Activated CD8-positive, alpha-beta memory T cell treated with anti-CD3 and anti-CD28 coated beads, Interleukin-2, amount 50 U/mL, for 1 hour (primary cell): ENCODE results near the gene CBX8.
"Not testable (repeated sequence)": the region's sequence is repeated elsewhere in the genome, so short reads cannot be mapped to it uniquely, and the experiment has no call there.

Source experiments
- DNase-seq: peaks from one replicate; pipeline ENCODE4 v3.0.0-alpha.2; 2020; ENCODE audit errors: extremely low read depth

The CBX8 gene

DNA sequence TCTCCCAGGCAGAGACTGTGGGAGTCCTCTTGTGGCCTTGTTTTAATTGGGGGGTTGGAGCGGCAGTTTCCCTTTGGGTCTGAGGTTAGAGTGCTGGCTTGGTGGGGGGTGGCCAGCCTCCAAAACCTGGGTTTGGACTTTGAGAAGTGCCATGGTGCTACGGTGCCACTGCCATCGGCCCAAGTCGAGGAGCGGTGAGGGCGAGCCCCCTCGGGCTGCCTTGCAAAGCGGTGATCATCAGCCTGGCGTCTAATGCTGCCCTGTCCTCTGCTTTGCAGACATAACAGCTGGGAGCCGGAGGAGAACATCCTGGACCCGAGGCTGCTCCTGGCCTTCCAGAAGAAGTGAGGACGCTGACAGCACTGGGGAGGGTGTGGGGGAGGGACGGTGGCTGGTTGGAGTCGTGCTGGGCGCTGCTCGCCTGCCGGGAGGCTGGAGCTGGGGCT, 17.8 kb downstream of the CBX8 start:
- DNase-seq, result no peak

DNA sequence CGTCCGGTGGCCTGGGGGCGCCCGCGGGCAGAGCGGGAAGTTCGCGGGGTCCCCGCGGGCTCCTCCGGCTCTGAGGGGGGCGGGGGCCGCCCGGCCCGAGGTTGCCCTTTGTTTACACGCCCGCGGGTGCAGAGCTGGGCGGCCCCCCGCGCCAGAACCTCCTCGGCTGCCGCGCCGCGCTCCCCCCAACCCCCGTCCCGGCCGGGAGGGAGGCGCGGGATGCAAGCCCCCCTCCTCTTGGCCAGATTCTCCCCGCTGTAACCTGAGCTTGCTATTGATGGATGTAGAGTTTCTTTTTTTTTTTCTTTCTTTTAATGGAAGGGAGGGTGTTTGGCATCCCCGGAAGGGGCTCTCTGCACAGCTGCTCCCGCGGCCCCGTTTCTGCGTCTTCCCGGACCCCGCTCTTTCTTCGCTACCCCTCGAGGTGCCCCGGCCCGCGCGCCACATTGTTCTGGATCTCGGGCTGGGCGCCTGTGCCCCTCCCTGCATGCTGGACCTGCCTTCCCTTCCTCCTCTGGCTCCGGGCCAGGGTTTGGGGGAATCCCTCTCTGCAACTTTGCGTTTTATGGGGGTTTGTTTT, 18.3 kb downstream of the CBX8 start:
- no peak for DNase-seq

GRCh38 chr17:79777894-79778503, 18.9 kb downstream of the CBX8 start, which contains the start of gene CBX2:
CBX2 (plus strand) TSS chr17:79778148; CDS start chr17:79778236, 88 bp downstream.
- peak; percentile 28 for DNase-seq

DNA sequence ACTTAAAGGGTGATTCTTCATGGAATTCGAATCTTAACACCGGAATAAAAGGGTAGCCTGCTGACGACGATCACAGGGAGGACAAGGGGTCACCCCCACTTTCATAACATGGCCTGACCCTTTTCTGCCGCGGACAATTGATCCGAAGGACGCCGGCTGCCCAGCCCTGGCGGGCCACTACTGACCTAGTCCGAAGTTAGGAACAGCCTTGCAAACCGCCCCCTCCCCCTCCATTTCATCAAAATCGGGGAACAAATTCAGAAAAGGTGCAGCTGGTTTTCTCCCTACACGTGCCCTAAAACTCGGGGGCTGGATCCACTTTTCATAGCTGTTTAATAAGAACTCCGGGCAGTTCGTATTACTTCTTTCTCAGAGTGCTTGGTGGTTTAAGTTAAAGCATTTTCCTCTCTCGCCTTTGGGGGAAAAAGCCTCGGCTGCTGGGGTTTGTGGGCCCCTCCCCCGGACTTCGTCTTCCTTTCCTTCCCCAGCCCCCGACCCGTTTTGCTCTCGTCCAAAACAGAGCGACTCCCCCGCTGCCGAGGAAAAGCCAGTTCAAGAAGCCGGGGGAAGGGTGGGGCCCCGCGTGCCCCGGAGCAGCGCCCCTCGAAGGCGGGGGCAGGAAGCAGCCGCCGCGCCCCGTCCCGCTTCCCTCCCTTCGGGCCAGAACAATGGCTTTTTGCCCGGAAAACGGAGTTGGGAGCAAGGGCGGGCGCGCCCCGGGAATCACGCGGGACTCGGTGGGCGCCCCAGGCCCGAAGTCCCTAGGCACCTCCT, 19.6 kb downstream of the CBX8 start:
- DNase-seq, result no peak

- no peak for DNase-seq
Observed at GRCh38 chr17:79776376-79777119, 20.3 kb downstream of the CBX8 start.

GRCh38 chr17:79775632-79776031, 21.2 kb downstream of the CBX8 start:
- DNase-seq, result no peak

DNA sequence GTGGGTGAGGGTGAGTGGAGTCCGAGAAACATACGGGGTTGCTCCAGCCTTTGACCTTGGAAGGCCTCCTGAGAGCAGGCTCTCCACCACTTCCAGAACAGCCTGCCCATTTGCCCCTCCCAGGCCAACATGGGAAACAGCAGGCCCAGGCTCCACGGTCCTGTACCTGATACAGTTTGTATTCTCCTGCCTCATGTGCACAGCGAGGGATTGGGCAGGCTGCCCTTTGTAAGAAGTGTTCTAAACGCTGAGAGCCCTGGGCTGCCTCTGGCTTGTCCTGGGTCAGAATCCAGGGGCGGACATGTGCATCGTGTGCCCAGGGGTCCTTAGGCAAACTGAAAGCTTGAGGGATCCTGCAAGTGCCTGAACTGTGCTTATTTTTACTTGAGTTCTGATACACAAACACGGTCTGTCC, 22.3 kb downstream of the CBX8 start:
- no peak for DNase-seq

GRCh38 chr17:79772726-79773125, 24.2 kb downstream of the CBX8 start:
- not testable (repeated sequence) for DNase-seq

DNA sequence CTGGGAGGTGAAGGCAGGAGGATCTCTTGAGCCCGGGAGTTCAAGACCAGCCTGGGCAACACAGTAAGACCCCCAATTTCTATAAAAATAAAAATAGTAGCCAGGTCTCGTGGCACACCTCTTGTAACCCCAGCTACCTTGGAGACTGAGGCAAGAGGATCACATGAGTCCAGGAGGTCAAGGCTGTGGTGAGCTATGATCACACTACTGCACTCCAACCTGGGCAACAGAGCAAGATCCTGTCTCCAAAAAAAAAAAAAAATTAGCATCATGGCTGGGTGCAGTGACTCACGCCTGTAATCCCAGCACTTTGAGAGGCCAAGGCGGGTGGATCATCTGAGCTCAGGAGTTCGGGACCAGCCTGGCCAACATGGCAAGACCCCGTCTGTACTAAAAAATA, 25.6 kb downstream of the CBX8 start:
- DNase-seq, result no peak

- DNase-seq, result no peak
Observed at GRCh38 chr17:79769570-79770506, 27.0 kb downstream of the CBX8 start.

- DNase-seq, result no peak
Observed at GRCh38 chr17:79765708-79766107, 31.2 kb downstream of the CBX8 start.

GRCh38 chr17:79761894-79762589, 34.8 kb downstream of the CBX8 start:
- no peak for DNase-seq

GRCh38 chr17:79760197-79760906, 36.5 kb downstream of the CBX8 start:
- DNase-seq, result no peak

DNA sequence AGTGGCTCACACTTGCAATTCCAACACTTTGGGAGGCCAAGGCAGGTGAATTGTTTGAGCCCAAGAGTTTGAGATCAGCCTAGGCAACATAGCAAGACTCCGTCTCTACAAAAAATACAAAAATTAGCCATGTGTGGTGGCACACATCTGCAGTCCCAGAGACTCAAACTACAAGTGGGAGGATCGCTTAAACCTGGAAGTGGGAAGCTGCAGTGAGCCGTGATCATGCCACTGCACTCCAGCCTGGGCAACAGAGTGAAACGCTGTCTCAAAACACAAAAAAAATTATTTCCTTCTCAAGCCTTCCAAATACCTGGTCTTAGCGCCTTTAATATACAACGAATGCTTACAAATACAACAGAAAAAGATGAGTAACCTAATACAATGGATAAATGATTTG, 38.6 kb downstream of the CBX8 start:
- DNase-seq, result no peak

DNA sequence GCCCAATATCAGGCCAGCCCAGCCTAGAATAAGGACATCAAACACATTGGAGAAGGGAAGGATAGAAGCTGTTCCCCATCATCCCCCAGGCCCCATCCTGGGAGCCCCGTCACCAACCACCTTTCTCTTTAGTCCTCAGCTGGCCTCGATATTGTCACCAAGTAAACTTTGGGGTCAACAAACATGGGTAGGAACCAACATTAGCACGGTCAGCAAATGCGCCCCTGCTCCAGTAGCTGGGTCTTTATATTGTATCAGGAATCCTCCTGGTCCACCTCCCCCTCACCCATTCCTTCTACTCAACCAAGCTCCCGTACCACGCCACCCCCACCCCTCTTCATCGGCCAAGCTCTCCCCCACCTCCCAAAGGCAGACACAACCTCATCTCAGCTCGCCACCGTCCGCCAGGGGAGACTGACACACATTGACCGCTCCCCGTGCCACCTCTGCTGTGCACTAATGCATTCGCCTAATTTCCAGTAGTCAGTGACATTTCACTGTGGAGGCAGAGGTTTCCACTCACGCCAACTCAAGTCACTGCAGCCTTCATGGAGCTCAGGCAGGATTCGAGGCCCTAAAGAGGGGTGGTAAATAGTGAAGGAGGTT, 39.6 kb downstream of the CBX8 start:
- DNase-seq, result no peak

DNA sequence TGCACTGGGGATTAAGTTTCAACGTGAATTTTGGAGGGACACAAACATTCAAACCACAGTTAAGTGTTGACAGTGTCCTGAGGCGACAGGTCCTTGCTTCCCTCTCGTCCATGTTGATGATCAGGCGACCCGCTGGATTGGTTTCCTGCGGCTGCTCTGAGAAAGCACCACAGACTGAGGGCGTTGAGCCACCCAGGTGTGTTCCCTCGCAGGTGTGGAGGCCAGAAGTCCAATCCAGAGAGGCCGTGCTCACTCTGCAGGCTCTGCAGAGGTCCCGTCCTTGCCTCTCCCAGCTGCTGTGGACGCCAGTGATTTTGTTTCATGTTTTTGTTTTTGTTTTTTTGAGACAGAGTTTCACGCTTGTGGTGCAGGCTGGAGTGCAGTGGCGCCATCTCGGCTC, 41.3 kb downstream of the CBX8 start:
- no peak for DNase-seq

DNA sequence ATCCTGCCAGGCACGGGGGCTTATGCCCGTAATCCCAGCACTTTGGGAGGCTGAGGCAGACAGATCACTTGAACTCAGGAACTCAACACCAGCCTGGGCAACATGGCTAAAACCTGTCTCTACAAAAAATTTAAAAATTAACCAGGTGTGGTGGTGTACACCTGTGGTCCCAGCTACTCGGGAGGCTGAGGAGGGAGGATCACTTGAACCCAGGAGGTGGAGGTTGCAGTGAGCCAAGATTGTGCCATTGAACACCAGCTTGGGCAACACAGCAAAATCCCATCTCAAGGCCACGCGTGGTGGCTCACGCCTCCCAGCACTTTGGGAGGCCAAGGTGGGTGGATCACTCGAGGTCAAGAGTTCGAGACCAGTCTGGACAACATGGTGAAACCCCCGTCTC, 42.0 kb downstream of the CBX8 start:
- not testable (repeated sequence) for DNase-seq

- DNase-seq, result no peak
Observed at GRCh38 chr17:79754370-79754769, 42.5 kb downstream of the CBX8 start.

GRCh38 chr17:79752175-79752574, 44.7 kb downstream of the CBX8 start:
- no peak for DNase-seq
